Sigmoid colon (tissue), 4 donors: ENCODE results near the gene SGTA.

Experiments used
- EP300 ChIP-seq, 4 donors: sonication (generic); formaldehyde crosslinking; IDR thresholded peaks; one replicate each; pipeline ENCODE4 v1.6.1; 2017; ENCODE audit warnings: antibody characterized with exemption in 4 of 4
- POLR2A ChIP-seq, 2 donors: fragments of 450-650 bp; IDR thresholded peaks; one replicate each; pipeline ENCODE4 v1.6.1; 2016; ENCODE audit warnings: antibody characterized with exemption in 2 of 2, mild to moderate bottlenecking in 2 of 2, moderate library complexity in 2 of 2
- TF ChIP-seq, protein P1 (sequence below), 4 experiments: fragments of 450-650 bp in 3 of 4; fragments of 200-600 bp in 1 of 4; IDR thresholded peaks; one replicate each; pipeline ENCODE4 v1.5.1; 2016 to 2019; ENCODE audit warnings: antibody characterized with exemption in 4 of 4, mild to moderate bottlenecking in 3 of 4, moderate library complexity in 2 of 4

DNA sequence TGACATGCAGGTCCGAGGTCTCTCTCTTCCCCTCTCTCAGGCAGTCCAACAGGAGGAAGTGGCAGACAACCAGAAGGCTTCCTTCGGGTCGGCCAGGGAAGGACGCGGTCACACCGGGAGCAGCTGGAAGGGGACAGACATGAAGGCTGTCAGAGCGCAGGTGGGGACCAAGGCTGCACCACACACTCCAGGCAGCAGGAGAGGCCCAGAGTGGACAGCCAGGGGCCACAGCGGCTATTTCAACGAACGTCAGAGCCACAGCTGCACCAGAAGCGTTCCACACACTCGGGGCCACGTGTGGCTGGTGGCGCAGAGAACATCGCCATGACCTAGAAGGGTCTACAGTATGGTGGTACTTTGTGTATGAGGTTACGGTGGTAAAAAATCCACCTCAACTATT, 27.3 kb downstream of the SGTA start:
- TF ChIP-seq, protein P1, sequence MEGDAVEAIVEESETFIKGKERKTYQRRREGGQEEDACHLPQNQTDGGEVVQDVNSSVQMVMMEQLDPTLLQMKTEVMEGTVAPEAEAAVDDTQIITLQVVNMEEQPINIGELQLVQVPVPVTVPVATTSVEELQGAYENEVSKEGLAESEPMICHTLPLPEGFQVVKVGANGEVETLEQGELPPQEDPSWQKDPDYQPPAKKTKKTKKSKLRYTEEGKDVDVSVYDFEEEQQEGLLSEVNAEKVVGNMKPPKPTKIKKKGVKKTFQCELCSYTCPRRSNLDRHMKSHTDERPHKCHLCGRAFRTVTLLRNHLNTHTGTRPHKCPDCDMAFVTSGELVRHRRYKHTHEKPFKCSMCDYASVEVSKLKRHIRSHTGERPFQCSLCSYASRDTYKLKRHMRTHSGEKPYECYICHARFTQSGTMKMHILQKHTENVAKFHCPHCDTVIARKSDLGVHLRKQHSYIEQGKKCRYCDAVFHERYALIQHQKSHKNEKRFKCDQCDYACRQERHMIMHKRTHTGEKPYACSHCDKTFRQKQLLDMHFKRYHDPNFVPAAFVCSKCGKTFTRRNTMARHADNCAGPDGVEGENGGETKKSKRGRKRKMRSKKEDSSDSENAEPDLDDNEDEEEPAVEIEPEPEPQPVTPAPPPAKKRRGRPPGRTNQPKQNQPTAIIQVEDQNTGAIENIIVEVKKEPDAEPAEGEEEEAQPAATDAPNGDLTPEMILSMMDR (IDR thresholded peaks at IDR 0.05) = no peak
- TF ChIP-seq EP300 (IDR thresholded peaks at IDR 0.05) = no peak
- no peak for TF ChIP-seq POLR2A (IDR thresholded peaks at IDR 0.05)
